Stimulated activated CD4-positive, alpha-beta T cell treated with anti-CD3 and anti-CD28 coated beads, Interleukin-12 subunit alpha, Interleukin-12 subunit beta, amount 100 ng/mL, for 4 hours (primary cell): Measurements from ENCODE around the gene CLSTN3.
"Not testable (repeated sequence)": the region's sequence is repeated elsewhere in the genome, so short reads cannot be mapped to it uniquely, and the experiment has no call there.

Source experiments
- DNase-seq: peaks from one replicate; pipeline ENCODE4 v3.0.0-alpha.2; 2020

CLSTN3 gene

DNA sequence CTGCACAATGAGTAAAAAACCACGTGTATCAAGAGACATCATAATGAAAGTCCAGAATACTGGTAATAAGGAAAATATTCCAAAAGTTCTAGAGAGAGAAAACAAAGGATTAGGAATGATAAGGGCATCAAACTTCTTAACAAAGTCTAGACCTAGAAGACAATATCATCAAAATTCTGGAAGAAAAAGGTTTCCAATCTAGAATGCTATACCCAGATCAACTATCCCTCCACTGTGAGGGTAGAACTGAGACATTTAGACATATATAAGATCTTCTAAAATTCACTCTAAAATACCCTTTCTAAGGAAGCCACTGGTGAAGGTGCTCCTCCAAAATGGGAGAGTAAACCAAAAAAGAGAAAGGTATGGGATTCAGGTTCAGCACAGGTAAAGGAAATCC is 24.1 kb upstream of the CLSTN3 start:
- no peak for DNase-seq

GRCh38 chr12:7107181-7107580 is 23.0 kb upstream of the CLSTN3 start:
- not testable (repeated sequence) for DNase-seq

DNA sequence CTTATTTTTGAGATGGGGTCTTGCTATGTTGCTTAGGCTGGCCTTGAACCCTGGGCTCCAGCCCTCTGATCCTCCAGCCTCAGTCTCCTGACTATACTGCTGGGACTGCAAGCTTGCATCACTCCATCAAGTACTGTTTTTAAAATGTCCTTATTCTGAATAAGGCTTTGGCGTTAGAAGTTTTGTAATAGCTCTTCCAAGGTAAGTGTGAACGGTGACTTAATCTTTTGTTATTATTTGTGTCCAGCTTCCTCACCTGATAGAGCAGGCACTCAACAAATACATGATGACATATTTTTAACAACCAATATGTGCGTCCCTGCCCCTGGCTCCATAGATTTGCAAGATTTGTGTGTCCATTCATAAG is 22.6 kb upstream of the CLSTN3 start:
- no peak for DNase-seq

DNA sequence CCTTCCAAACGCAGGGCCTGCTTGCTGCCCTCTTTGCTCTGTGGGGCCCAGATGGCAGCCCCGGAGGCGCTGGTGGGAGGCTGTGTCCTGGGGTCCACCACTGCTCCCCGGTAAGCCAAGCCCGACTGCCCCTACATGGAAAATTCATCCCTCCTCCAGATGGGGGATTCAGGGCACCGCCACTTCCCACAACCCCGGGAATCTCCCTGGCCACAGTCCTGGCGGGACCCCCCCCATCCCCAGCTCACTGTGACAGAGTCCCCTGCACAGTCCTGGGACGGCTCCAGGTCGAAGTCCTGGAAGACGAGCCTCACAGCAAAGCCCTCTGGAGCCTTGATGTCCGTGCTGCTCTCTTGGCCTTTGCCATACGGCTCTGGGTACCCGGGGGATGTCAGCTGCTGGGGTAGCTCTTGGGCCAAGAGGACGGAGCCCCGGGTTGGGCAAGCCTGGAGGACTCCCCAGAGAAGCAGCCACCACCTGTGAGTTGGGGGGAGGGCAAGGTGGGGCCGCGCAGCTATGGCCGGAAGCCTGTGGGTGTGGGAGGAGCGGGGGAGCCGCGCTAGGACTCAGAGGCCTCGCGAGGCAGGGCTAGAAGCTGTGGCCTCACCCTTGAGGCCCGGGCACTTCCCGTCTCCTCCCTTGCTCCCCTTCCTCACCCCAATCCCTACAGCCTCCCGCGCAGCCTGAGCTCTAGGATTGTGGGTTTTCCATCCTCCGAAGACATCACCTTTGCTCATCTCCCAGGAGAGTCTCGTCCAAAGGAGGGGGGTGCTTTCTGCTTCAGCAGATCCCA is 22.0 kb upstream of the CLSTN3 start:
- peak; percentile 67 for DNase-seq

GRCh38 chr12:7108796-7109571 is 21.2 kb upstream of the CLSTN3 start, which contains the start of gene C1RL:
C1RL (minus strand) TSS chr12:7109214; CDS start chr12:7109180, 34 bp downstream.
- peak; percentile 86 for DNase-seq

DNA sequence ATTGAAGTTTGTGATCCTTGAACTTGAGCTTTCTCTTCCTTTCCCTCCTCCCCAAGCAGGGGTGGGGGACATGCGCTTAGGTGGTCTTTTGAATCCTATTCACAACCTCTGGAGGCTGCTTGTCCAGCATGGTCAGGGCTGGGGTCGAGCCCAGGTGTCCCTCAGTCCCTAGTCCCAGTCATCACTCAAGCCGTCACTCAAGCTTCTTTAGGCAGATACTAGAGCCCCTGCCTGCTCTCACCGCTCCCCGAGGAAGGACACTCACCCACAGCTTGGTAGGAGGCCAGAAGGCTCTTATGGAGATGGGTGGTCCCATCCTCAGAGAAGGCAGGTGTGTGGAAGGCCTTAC is 20.6 kb upstream of the CLSTN3 start:
- DNase-seq = no peak

DNA sequence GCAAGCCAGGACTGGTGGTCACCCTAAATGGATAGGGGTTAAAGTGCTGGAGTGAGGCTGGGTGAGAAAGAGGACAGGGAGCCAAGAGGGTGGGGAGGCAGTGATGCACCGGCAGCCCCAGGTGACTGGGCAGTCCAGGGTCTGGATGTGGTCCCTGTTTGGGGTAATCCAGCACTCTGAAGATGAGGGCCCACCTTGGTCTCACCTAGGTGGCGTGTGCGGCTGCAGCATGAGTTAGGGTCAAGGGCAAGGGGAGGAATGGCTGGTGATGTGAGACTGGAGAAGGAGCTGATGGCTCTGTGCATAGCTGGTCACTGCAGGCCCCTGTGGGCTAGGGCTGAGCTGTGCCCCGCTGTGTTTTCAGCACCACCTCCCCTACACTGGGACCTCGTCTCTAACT is 19.5 kb upstream of the CLSTN3 start:
- no peak for DNase-seq

GRCh38 chr12:7112041-7112440 is 18.1 kb upstream of the CLSTN3 start:
- no peak for DNase-seq

DNA sequence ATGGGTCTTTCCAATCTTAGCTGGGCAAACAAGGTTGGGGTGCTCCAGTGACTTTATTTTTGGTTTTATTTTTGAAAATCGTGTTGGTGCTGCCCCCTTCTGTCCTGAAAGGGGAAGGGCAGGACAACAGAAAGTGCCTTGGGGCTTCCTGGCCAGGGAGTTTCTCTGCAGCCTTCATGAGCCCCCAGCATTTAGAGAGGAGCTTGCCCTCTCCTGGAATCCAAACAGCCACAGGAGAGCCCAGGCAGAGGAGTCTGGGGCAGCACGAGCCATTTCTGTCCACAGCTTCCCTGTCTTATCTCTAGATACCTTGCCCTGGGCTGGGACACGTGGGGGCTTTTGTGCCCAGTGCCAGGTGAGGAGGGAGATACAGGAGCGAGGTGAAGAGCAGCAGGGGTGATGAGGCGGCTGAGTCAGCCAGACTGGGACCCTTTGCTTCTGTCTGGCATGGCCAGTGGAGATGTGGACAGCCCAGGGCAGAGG is 16.7 kb upstream of the CLSTN3 start:
- no peak for DNase-seq

- DNase-seq = no peak
These were observed 16.2 kb upstream of the CLSTN3 start for GRCh38 chr12:7114008-7114407.

- no peak for DNase-seq
These were observed 15.3 kb upstream of the CLSTN3 start for GRCh38 chr12:7114851-7115250.

GRCh38 chr12:7116196-7116595 is 14.0 kb upstream of the CLSTN3 start:
- no peak for DNase-seq

DNA sequence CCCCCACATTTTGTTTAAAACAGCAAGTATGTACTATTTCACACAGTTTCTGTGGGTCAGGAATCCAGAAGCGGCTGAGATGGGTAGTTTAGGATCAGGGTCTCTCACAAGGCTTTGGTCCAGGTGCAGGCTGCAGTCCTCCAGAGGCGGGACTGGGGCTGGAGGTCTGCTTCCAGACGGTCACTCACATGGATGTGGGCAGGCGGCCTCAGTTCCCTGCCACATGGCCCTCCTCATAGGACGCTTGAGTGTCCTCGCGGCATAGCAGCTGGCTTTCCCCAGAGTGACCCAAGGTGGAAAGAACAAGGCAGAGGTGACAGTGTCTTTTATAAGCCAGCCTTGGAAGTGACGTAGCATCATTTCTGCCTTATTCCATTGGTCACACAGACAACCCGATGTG is 13.3 kb upstream of the CLSTN3 start:
- DNase-seq = no peak

GRCh38 chr12:7117670-7118069 is 12.5 kb upstream of the CLSTN3 start:
- DNase-seq = no peak

- DNase-seq = no peak
These were observed 11.3 kb upstream of the CLSTN3 start for GRCh38 chr12:7118881-7119280.

DNA sequence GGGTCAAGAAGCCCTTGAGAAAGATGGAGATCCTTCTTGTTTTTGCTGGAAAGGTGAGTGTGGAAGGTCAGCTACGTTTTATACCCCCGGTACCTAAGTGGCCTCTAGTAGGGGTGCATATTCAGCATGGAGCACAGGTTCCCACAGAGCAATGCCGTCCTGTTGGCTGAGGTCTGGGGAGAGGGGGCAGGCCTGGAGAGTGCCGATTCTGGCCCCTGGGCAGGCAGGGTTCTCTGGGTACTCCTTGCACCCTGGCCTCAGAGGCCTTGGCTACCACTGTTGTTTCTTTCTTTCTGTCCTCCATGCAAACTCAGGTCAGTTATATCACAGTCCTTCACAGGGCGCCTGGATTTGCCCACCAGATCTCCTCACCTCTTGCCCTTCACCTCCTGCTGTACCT is 10.0 kb upstream of the CLSTN3 start:
- no peak for DNase-seq

DNA sequence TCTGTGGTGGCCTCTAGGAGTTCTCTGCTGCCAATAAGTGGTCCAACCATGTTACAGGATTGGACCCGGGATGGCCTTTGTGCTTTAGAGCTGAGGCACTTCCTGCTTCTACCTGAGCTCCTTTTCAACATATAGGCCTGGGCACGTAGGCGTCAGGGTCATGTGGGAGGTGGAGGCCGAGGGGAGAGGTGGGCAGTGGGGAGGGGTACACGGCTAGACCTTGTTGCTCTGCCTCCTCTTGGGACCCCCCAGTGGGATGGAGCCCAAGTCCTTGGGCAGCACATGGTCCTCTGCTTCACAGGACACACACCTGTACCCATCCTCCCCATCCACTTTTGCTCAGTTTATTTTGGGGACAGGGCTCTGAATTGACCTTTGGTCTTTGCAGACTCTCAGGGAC is 8.8 kb upstream of the CLSTN3 start:
- no peak for DNase-seq

GRCh38 chr12:7122811-7123769 is 7.1 kb upstream of the CLSTN3 start:
- DNase-seq = no peak

DNA sequence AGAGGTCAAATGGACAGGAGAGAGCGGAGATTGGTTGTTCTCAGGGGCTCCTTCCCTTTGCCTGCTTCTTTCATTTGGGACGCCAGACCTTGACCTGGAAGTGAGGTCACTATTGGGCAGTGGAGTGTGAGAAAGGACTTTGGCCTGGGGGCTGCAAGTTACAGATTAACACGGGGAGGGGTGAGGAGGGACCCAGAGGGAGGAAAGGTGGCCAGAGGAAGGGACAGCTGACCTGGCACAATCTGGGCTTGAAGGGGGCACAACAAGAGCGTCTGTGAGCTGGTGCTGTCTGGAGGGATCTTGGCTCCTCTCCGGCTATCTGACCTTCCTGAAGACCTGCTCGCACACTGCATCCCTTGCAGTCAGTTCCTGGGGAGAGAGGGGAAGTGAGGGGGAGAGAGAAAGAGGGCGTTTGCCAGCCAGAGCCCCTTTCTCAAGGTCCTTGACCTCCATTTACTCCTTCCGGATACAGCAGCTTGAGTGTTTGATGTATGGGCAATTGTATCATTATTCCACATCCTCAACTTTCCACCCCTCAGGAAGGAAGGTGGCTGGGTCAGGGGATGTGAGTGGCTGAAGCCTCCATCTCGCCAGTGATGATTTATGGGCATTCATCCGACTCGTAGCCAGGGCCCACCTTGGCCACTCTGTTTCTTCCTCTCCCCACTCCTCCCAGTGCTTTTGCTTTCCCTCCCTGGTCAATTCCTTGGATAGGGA is 6.2 kb upstream of the CLSTN3 start:
- no peak for DNase-seq

GRCh38 chr12:7125632-7126227 is 4.4 kb upstream of the CLSTN3 start:
- no peak for DNase-seq

GRCh38 chr12:7127916-7128626 is 2.1 kb upstream of the CLSTN3 start:
- no peak for DNase-seq
